Measurements from ENCODE around the gene ATP2A2.
"Not testable (repeated sequence)": the region's sequence is repeated elsewhere in the genome, so short reads cannot be mapped to it uniquely, and the experiment has no call there.

ATP2A2 gene

DNA sequence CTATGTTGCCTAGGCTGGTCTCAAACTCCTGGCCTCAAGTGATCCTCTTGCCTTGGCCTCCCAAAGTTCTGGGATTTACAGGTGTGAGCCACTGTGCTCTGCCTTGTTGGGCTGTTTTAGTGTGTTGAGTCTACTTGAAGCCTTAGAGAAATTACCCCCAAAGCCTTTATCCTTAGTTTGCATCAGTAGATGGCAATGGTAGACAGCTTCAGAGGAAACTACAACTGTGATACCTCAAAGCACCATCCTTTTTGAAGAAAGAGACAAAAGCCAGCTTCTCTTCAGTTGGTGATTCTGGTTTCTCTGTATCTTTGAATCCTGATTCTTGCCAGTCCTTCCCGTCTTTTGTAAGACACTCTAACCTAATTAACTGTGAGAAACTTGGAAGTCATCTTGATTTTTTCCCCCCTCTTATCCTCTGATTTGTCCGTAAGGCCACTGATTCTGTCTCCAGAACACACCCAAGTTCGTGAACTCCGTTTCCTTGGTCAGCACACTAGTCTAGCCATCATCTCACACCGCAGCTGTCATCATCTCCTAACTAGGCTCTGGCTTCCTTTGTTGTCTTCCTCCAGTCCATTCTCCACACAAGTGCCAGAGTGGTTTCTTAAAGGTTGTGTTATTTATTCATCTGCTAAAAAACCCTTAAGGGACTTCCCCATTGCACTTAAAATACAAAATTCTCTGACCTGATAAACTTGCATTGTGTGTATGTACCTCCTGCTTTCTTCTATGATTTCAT lies 20.2 kb downstream of the ATP2A2 start:
- DNase-seq, result no peak

DNA sequence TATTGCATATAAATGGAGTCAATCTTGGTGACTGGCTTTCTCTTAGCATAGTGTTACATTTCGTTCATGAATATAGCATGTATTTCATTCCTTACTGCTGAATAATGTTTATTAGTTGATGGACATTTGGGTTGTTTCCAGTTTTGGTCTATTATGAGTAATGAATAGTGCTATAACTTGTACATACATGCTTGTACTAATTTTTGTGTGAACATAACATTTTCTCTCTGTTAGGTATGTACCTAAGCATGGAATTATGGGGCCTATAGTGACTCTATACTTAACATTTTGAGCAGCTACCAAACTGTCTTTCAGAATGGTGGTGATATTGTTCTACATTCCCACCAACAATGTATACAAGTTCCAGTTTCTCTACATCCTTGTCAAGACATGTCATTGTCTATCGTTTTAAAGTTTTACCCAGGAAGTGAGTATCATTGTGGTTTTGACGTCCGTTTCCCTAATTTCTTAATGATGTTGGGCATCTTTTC lies 23.1 kb downstream of the ATP2A2 start:
- no peak for DNase-seq

DNA sequence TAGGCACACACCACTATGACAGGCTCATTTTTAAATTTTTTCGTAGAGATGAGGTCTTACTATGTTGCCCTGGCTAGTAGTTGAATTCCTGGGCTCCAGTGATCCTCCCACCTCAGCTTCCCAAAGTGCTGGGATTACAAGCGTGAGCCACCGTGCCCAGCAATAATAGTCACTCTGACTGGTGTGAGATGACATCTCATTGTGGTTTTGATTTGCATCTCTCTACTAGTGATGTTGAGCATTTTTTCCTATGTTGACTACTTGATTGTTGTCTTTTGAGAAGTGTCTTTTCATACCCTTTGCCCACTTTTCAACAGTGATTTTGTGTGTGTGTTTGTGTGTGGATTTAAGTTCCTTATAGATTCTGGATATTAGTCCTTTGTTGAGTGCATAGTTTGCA lies 26.3 kb downstream of the ATP2A2 start:
- no peak for DNase-seq

DNA sequence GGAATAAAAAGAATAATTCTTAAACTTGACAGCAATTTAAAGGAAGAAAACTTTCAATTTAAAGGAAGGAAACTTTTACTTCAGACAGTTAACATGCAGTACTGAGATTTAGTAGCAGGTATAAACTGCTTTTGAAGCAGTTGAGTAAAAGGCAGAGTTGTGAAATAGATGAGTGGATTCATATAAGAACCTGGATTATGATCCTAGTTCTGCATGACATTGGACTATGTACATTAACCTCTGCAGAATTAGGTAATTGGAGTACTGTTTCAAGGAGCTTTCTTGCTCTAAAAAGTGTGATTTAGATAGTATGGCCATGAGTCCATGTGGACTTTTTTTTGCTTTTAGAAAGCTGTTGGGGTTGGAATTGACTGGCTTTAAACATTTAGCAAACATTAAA lies 29.7 kb downstream of the ATP2A2 start:
- DNase-seq, result no peak

DNA sequence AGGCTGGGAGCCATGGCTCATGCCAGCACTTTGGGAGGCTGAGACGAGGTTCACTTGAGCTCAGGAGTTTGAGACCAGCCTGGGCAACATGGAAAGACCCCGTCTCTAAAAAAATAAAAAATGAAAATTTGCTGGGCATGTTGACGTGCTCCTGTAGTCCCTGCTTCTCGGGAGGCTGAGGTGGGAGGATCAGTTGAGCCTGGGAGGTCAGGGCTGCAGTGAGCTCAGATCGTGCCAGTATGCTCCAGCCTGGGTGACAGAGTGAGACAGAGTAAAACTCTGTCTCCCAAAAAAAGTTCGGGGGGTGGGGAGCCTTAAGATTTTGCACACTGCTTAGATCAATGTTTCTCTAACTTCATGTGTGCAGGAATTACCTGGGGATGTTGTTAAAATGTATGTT lies 30.9 kb downstream of the ATP2A2 start:
- no peak for DNase-seq

DNA sequence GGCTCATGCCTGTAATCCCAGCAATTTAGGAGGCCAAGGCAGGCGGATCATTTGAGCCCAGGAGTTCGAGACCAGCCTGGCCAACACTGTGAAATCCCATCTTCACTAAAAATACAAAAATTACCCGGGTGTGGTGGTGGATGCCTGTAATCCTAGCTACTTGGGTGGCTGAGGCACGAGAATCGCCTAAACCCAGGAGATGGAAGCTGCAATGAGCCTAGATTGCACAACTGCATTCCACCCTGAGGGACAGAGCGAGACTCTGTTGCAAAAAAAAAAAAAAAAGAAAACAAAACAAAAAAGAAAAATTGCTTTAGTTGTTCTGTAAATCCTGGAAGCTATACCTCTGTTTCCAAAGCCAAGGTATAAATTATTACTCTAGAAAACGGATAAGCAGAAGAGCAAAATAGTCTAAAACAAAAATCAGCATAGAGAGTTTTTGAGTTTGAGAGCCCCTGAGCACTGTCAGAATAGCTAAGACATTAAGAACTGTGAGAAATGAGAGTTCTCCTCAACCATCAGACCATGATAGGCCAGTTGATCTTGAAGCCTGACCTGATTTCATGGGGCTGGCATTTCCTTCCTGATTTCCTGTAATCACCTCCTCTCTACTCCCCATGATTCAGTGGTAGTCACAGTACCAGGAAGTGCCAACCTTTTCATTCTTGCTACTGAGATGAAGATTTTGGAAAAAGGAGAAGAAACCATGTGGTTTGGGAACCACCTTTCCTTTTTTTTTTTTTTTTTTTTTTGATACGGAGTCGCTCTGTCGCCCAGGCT lies 31.7 kb downstream of the ATP2A2 start:
- DNase-seq, result peak; percentile 28 to 50

DNA sequence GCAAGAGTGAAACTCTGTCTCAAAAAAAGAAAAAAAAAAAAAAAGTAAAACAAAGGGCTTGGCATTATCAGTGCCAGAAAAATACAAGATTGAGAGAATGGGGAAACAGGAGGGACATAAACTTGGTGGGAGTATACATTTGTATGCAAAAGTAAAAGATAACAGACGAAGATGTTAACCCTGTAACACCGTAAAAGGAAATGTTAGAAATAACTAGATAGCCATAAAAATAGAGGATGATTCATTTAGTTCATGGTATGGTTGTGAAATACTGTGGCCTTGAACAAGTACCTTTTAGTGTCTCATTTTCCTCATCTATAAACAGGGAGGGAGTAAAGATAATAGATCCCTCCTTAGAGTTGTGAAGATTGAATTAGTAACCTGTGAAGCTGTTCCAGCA lies 33.3 kb downstream of the ATP2A2 start:
- no peak for DNase-seq

DNA sequence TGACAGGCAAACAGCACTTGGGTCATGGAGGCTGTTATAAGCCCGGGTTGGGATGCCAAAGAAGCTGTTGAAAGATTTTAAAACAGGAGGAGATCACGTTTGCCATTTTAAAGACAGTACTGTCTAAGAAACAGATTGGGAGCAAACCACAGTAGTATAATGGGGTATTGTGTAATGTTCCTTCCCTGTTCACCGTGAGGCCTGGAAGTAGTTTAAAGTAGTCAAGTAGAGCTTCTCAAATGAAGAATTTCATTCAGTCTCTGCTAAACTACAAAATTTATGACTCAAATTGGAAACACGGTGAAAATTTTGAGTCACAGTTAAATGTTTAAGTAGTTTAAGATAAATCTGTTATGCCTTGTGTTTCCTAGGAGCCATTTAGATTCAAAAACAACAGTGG lies 35.8 kb downstream of the ATP2A2 start:
- DNase-seq, result no peak

DNA sequence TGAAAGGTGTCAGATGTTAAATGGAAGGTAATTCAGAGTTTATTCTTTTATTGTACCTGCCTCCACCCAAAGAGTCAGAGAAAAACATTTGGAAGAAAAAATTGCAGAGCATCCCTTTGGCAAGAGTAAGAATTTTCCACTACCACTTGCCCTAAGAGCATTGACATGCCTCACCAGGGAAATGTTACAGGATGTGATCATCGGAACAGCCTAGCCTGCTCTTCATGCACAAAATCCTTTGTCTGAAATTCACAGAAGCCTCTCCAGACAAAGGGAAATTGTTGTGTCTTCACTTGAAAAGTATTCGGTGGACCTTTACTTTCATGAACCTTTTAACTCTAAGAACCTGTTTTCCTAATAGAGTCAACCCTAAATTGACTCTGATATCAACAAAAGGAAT lies 36.9 kb downstream of the ATP2A2 start:
- DNase-seq, result no peak

DNA sequence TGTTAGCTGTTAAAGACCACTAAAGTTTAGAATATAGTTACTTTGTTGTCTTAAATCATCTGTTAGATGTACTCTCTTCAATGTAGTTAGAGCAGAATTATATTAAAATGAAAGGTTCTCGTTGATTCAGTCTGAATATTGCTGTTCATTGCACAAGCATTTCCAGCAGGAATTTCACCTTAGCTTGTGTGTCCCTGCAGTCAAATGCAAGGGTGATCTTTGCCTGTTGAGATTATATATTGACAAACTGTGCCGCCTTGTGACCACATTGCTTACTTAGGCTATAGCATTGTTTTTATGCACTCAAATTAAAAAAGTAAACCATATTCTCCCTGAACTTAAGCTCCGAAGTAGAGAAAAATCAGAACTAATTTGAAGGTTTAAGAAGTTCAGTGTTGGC lies 39.5 kb downstream of the ATP2A2 start:
- DNase-seq, result no peak

DNA sequence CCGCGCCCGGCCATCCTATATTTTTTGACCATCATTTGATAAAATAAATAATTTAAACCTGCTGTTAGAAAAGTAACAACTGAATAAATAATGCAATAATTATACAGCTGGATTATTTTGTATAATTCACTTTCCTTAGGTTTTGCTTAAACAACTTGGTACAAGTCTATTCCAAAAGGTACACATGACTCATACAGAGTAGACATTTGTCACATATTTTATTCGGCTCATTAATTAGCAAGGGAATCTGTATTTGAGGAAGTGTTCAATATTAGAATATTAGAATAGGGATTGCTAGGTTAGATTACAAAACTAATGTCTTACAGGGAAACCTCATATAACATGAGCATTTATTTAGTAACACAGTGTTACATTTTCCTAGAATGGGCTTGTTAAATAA lies 48.7 kb downstream of the ATP2A2 start:
- DNase-seq, result no peak

DNA sequence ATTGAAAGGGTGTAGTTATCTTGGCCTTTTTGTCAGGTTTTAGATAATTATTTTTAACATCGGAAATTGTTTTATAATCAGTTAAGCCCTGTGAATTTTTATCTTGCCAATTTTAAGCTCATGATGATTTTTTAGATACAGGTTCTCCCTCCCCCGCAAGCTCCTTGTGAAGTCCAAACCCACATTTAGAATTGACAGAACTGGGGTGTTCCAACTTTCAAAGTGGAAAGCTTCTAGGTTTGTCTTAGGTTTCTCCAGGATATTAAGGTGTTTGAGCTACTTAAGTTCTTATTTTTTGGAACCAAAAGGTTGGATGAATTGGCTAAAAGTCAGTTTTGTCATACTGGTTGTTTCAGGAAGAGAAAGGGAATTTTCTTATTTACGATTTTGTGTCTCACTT lies 49.1 kb downstream of the ATP2A2 start:
- DNase-seq, result no peak

DNA sequence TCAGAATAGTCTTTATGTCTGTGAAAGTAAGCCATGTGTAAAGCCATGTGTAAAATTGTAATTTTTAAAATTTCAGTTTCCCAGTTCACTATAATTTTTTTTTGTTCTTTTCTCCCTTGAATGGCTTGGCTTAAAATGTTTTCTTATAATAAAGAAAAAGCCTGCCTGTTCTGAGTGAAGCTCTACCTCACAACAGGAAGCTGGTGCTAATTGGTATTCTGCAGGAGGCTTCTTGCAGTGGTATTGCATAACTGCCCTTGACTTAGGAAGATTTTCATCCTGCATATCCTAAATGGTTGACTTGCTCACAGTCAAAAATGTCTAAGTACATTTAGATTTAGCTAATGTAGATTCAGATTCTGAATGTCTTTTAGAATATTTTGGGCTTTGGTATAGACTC lies 49.5 kb downstream of the ATP2A2 start:
- DNase-seq, result no peak

DNA sequence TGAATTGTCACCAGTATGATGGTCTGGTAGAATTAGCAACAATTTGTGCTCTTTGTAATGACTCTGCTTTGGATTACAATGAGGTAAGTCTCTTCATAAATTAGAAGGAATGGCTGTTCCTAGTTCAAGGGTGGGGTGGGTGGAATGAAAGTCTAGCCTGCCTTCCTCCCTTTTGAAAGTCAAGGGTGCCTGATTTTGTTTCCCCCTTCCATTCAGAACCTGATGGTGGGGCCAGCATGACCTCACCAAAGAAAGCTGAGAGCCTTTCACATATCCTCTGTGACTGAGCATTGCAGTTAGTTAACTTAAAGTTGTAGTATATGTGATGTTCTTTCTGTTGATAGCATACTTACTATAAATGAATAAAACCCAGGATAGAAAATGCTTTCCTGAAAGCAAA lies 52.2 kb downstream of the ATP2A2 start:
- no peak for DNase-seq

DNA sequence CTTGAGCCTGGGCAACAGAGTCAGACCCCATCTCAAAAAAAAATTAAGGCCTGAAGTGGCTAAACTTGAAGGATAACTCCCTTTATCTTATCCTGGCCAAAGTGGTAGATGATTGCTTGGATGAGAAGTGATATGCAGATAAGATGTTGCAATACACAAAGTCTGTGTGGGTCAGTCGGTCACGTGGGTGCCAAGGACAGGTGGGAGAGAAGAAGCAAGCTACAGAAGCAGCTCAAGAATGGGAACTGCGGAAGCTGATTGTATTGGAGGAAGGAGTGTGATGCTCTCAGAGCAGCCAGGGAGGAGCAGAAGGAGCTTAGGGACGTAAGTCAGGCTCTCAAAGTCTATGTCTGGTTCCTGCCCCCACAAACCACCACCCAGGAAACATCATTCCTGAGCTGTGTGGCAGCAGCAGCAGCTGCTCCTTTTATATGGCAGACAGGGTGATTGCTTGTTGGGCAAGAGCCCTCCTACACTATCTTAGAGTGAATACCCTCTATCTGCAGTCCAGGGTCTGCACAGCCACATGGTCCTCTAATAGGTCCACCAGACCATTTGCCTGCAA lies 54.5 kb downstream of the ATP2A2 start:
- no peak for DNase-seq

DNA sequence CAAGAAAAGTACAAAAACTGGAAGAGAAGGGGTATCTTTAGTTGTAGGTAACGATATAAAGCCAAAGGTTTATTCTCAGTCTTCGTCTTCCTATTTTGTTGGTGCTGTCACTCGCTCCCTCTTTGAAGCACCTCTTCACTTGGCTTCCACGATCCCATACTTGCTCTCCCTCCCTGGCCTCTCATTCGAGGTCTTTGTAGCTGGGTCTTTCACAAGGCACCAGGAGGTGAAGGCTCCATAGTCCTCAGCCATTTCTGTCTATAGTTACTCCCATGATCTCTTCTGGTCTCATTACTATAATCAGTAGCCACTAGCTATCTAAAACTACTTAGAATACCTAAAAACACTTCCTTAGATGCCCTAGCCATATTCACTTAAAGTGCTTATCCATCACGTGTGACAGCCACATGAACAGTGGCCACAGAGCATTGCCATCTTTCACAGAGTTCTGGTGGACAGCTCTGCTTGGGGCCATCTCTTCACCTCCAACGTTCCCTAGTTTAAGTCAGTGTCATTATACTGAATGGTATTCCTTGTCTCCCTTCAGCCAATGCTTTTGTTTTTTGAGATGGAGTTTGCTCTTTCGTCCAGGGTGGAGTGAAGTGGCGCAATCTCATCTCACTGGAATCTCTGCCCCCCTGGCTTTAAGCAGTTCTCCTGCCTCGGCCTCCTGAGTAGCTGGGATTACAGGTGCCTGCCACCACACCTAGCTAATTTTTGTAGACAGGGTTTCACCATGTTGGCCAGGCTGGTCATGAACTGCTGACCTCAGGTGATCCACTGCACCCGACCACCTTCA lies 57.1 kb downstream of the ATP2A2 start:
- DNase-seq, result no peak

DNA sequence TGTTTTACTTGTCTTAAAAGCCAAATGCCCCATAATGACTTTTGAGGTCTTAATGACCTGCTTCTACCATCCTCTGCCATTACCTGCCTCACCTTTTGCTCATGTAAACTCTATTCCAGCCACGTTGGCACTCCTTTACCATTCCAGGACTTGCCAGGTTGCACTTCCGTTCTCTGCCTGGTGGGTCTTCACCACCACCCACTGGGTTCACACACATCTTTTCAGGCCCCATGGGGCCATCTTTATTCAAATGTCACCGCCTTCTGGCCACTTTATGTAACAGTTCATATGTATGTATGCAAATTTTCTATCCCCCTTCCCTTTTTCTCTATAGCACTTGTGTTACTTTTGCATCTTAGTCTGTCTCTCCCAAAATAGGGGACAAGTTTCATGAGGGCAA lies 57.7 kb downstream of the ATP2A2 start:
- DNase-seq, result peak in 1 of 2 donors; percentile 13

DNA sequence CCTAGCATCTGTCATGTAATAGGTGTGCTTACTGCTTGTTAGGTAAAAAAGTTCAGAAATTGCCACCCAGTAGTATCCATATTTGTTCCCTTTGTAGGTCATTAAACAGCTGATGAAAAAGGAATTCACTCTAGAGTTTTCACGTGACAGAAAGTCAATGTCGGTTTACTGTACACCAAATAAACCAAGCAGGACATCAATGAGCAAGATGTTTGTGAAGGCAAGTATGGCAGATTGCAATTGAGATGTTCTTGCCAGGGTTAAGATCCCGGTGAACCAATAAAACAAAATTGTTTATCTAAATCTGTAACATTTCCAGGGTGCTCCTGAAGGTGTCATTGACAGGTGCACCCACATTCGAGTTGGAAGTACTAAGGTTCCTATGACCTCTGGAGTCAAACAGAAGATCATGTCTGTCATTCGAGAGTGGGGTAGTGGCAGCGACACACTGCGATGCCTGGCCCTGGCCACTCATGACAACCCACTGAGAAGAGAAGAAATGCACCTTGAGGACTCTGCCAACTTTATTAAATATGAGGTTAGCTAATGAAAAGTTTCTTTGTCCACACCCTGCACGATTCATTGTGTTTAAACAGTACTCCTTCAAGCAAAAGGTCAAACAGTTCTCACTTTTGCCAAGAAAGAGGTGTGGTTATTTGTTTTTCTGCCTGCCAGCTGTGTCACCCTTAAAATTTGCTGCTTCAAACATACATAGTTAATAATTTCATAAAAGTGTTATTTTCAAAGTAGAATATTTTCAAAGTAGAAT lies 58.3 kb downstream of the ATP2A2 start:
- no peak for DNase-seq

DNA sequence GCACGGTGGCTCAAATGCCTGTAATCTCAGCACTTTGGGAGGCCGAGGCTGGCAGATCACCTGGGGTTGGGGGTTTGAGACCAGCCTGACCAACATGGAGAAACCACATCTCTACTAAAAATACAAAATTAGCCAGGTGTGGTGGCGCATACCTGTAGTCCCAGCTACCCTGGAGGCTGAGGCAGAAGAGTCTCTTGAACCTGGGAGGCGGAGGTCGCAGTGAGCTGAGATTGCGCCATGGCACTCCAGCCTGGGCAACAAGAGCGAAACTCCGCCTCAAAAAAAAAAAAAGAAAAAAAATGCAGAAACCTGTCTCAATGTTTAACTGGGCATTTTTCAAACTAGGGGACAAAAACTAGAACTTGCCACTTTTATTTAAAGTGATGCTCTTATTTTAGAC lies 59.2 kb downstream of the ATP2A2 start:
- DNase-seq, result not testable (repeated sequence)

DNA sequence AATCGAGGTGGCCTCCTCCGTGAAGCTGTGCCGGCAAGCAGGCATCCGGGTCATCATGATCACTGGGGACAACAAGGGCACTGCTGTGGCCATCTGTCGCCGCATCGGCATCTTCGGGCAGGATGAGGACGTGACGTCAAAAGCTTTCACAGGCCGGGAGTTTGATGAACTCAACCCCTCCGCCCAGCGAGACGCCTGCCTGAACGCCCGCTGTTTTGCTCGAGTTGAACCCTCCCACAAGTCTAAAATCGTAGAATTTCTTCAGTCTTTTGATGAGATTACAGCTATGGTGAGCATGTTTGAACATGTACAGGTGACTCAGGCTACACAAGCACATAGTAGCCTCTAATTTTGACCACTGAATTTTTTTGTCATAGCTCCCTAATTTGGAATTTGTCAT lies 59.7 kb downstream of the ATP2A2 start:
- DNase-seq, result no peak

DNA sequence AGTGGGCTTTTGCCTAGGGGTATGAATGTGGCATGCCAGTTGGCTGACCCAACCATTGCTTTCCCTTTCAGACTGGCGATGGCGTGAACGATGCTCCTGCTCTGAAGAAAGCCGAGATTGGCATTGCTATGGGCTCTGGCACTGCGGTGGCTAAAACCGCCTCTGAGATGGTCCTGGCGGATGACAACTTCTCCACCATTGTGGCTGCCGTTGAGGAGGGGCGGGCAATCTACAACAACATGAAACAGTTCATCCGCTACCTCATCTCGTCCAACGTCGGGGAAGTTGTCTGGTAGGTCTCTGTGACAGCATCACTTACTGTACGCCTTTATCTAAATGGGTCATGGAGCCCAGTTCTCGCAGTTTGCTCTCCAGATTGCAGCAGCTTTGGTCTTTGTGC lies 61.1 kb downstream of the ATP2A2 start:
- DNase-seq, result no peak

DNA sequence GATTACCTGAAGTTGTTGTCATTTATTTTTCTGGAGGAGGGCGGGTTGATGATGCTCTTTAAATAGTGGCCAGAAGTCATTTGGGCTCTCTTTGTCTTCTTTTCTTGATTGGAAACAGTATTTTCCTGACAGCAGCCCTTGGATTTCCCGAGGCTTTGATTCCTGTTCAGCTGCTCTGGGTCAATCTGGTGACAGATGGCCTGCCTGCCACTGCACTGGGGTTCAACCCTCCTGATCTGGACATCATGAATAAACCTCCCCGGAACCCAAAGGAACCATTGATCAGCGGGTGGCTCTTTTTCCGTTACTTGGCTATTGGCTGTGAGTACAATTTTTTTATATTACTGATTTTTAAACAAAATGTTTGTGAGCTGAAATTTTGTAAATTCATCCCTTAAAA lies 62.1 kb downstream of the ATP2A2 start:
- no peak for DNase-seq
